Activated T-cell treated with anti-CD3 and anti-CD28 coated beads for 48 hours (primary cell): Measurements from ENCODE around the gene MTX2.

ENCODE experiments used
- DNase-seq: peaks from one replicate; pipeline ENCODE4 v3.0.0-alpha.2; 2020; ENCODE audit warnings: low read depth

MTX2 gene

DNA sequence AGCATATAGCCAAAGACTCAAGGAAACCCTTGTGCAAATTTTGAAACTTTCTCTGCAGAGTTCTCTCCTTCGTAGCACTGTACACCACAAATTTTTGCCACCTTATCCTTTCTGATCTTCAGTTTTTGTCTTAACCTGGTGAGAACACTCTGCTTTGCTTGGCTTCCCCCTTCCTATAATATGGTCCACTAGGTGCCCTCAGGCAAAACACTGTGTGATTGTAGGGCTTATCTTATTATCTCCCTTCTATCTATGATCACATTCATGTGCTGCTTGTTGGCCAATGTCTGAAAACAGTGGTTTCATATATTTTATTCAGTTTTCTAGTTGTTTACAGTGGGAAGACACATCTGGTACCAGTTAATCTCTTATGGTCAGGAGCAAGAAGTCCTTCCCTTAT, 111.1 kb downstream of the MTX2 start:
- no peak for DNase-seq

GRCh38 chr2:176383100-176383499, 113.9 kb downstream of the MTX2 start:
- no peak for DNase-seq

DNA sequence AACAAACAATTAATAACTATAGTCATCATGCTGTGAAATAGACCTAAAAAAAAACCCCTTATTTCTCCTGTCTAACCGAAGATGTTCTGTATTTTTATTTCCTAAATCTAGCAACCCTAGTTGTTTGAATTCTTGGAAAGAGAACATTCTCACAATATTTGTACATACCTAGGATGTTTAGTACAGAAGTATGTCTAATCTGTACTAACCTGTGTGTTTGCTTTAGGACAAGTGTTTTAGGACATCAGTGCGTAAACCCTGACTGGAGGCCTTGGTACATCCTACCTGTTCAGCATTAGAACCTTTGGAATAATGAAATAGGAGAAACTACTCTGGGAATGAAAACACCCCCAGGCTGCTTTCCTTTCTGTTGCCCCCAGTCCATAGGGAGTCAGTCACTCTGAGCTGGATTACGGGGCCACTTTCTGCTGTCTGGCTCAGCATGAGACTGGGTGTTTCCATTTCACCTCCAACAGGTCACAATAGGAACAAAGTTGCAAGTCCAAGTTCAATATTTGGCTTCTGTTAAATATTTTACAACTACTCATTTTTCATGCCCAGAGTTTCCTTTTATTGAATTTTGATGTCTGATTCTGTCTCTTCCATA, 114.7 kb downstream of the MTX2 start:
- no peak for DNase-seq

GRCh38 chr2:176385219-176385759, 116.0 kb downstream of the MTX2 start:
- no peak for DNase-seq

GRCh38 chr2:176385838-176386237, 116.6 kb downstream of the MTX2 start:
- DNase-seq: no peak
